Stimulated activated CD4-positive, alpha-beta T cell treated with anti-CD3 and anti-CD28 coated beads, Interleukin-2, amount 100 ng/mL, for 48 hours (primary cell): Measurements from ENCODE around the gene NRROS.
A peak's percentile ranks its signal among the peaks of the same experiment; 100 is the strongest.
"Not testable (repeated sequence)": the region's sequence is repeated elsewhere in the genome, so short reads cannot be mapped to it uniquely, and the experiment has no call there.

Source experiments
- DNase-seq, 2 donors: peaks; one replicate each; pipeline ENCODE4 v3.0.0-alpha.2; 2020

NRROS gene

GRCh38 chr3:196625331-196625730 lies 14.2 kb upstream of the NRROS start:
- no peak for DNase-seq

- no peak for DNase-seq
Measured at GRCh38 chr3:196627918-196628231, 11.6 kb upstream of the NRROS start.

- DNase-seq = no peak
Measured at GRCh38 chr3:196629228-196629627, 10.3 kb upstream of the NRROS start.

- no peak for DNase-seq
Measured at GRCh38 chr3:196631682-196632045, 7.8 kb upstream of the NRROS start.

DNA sequence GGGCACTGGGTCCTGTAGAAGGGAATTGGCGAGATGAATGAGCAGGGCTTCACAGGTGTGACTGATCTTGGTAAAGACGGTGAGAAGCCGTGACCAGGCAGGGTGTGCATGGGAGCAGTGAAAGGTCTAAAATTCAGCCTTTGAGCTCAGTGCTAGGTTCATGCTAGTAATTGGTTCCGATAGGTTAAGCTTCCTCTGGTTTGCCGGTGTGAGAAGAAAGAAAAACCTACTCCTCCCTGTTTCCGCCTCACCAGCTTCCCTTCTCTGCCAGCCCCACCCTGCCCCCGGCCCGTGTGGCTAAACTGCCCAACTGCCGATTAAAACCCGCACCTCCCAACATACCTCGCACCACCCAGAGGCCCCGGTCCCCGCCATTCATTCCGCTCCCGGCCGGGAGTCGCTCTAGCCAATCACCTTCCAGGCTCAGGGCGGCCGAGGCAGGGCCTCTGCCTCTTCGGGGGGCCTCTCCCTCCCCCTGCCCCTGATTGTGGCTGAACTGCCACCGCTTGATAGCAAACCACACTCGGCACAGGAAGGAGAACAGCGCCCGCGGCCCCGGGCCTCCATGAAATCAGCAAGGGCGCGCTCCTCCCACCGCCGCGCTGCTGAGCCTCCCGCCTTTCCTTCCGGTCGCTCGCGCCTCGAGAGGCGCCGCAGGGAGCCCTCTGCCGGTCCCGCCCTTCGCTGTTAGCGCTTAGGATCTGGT lies 7.3 kb upstream of the NRROS start:
- DNase-seq = peak; percentile 77

GRCh38 chr3:196633555-196634151 lies 5.8 kb upstream of the NRROS start:
- DNase-seq = no peak

GRCh38 chr3:196634224-196634623 lies 5.3 kb upstream of the NRROS start:
- DNase-seq = no peak

DNA sequence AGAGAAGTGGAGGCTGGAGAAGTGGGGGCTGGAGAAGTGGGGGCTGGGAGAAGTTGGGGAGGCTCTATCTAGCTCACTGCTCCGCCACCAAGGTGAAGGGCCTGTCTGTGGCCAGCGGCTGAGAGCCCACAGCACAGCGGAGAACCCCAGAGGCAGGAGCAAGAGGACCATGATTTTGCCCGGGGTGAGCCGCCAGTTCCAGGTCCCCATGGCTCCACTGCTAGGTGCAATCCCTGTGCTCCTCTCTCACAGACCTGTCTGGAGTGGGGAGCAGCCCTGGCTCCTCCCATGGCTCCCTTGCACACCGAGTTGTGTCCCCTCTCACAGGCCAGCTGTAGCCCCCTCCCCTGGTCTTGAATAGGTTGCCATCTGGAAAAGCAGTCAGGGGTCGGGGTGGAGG lies 4.7 kb upstream of the NRROS start:
- DNase-seq = no peak

- DNase-seq = no peak
Measured at GRCh38 chr3:196636369-196637349, 2.8 kb upstream of the NRROS start.

- DNase-seq = not testable (repeated sequence)
Measured at GRCh38 chr3:196637941-196638340, 1.6 kb upstream of the NRROS start.

GRCh38 chr3:196638861-196639482 lies 522 bp upstream of the NRROS start:
- DNase-seq = no peak

DNA sequence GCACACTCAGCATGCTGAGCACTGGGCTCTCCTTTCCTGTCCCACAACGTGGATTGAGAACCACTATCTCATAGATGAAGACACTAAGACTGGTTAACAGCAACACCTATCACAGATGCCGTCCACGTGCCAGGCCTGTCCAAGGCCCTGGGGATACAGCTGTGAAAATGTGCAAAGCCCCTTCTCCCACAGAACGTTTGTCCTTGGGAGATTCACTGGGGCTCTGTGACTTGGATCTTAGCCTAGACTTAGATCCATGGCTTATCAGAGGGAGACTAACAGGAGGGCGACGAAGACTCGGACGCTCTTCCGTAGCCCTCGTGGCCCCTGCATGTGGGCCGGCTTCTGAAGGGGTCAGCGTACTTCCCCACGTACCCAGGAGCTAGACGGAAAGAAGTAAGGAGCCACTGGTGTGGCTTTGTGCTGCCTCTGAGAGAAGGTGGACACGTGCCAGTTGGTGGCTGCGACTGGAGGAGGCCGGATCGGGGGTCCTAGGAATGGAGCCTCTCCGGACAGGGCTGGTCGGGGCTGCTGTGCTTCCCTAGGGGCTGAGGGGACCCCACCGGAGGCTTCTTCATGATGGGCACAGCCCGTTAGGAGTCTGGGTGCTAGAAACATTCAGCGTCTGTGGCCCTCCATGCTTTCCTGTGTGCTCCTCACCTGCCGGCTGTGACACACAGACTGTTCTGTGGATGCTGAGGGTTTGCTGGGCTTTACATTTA lies 964 bp downstream of the NRROS start:
- DNase-seq = no peak

DNA sequence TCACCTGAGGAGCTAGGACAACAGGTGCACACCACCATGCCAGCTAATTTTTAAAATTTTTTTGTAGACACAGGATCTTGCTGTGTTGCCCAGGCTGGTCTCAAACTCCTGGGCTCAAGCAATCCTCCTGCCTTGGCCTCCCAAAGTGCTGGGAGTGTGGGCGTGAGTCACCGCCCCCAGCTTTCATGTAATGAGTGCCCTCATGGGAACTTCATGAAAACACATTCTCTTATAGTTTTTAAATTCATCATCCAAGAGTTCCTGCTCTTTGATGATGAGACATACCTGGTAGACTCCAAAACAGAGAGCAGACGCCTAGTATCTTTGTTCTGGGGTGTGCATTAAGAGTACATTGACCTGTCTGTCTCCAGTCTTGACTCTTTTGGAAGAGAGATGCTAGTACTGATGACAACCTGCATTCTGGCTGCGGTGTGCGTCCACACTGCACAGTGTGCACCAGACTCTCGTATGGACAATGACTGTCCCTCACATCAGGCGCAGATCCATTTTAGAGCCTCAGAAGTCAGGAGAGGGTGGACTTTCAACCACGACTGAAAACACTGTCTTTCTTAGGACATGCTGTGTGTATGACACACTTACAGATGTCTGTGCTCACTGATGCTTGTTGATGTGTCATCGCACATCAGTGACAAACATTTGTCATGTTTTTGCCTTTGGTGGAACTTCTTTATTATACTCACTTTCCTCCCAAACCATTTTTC lies 2.0 kb downstream of the NRROS start:
- peak; percentile 44 to 52 for DNase-seq

GRCh38 chr3:196642434-196642833 lies 2.9 kb downstream of the NRROS start:
- DNase-seq = no peak

DNA sequence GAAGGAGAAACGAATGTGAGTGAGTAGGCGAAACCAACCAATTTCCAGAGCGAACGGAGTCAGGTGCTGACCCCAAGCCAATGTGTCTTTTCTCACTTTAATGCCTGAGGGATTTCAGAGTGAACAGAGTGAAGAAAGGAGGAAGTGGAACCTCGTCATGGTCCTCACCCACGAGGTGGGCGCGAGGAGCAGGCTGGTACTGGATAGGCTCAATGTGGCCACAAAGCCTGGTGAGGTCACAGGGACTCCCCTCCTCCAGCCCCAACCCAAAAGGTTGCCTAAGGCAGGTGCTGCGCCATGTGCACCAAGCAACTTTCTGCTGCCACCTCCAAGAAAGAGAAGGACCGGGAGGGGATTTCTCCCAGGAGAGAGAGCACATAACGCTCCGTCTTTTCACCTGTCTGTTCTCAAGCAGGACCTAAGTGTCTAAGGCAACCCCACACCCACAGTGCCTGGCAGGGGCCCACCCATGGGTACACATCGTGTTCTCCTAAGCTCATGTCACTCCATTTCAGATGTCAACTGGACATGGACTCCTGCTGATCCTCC lies 3.8 kb downstream of the NRROS start:
- DNase-seq = peak in 1 of 2 donors; percentile 32

DNA sequence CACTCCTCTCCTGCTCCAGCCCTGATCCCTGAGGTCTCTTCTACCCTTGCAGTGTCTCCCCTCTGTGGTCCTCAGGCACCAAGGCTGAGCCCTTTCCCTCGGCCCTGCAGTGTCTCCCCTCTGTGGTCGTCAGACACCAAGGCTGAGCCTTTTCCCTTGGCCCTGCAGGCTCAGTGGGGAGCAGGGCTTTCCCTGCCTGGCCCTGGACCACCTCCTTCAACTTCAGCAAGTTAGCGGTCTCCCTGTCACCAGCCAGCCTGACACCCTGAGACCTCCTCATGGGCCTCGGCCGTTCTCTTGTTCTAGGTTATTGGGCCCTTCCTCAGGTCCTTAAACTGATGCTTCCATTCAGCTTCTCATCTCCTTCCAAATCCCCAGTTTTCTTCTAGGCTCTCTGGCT lies 4.3 kb downstream of the NRROS start:
- no peak for DNase-seq

DNA sequence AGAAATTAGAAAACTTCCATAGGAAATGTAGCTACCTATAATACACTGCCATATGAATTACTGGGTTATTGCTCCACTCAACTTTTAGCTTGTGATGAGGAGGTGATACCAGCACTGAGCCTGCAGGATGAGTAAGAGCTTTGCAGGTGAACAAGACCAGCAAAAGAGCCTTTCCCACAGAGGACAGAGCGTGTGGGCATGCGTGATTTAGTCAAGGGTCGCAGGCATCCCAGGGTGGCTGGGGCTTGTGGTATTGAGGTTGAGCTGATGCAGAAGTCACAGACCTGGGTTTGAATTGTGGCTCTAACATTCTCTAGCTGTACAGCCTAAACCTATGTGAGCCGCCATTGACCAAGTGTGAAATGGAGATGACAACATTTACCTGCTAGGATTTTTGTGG lies 5.6 kb downstream of the NRROS start:
- DNase-seq = no peak

DNA sequence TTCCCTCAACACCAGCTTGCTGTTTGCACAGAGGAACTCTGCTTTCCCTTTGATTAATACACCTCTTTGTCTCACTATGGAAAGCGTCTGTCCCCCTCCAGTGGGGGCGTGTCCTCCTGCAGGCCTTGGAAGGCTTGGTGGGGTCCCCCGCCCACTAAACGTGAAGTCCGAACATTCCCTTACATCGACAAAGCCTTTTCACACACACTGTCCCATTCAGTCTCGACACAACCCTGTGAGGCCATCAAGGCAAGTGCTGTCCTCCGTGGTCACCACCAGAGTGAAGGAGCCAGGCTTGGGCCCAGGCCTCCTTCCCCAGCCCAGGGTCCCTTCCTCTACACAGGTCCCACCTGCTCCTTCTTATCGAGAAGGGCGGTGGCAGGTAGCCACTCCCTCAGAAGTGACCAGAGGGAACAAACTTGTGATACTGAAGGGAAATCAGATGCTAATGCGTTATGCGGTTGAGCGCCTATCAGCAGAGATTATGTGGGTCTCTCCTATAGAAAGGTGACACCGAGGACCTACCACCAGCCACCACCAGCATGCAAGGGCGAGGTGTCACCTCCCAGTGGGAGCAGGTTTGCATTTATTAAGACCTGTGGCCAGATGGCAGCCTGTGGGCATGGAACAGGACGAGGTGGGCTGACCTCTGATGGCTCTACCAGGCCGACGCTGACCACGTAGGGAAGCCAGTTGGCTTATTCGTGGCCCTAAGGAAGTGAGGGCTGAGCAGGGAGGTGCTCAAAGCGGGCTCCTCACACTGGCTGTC lies 6.6 kb downstream of the NRROS start:
- DNase-seq = no peak

DNA sequence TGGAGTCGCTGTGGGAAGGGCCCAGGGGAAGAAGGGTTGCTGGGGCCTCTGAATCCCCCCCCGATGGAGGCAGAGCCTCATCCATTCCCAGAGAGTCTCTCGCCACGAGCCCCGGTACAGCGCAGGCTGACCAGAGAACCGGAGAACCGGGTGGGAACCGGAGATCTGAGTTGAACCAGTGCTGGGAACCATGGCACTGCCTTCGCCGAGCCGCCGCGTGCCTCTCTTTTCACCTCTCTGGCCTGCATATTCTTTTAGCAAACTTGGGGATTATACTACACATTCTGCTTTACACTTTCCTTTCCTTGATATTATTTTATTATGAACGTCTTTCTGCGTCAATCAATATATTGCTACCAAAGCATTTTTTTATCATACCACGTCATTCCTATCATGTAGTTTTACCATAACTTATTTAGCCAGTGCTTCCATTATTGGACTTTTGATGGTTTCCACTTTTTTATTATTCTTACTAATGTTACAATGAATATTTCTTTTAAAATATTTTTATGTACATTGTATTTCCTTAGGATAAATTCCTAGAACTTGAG lies 7.2 kb downstream of the NRROS start:
- no peak for DNase-seq

DNA sequence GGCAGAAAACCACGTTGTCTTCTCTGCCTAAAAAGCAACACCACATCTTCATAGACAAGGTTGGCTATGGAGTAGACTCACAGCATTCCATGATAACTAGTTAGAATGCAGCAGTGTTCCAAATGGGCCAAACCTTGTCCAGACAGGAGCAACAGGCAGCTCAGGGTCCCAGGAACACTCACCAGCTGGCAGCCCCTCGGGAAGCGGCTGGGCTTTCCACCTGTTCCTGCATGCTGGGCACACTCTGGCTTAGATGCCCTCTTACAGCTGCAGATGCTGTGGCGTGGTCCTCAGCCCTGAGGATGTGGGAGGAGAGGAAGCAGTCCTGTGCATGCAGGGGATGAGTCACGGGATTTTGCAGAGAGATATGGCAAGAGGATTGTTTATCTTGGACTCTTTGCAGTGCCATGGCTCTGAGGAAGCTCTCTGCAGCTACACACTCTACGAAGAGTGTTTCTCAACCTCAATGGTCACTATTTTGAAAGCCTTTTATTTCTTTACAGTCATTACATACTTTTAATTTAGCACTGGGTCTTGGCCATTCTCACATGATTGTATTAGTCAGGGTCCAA lies 11.3 kb downstream of the NRROS start:
- DNase-seq = no peak
